Cardiac atrium fibroblast (primary cell): ENCODE data around the gene PTPRD. TPM values are rescaled to one million over a fixed set of nuclear protein-coding genes. Genes with fewer than 3 reads are reported as not detected.

Experiments
- total RNA-seq: library from RNA; depleted of rRNA; stranded (reverse); fragments of >200 nt; gene quantifications from 2 replicates; pipeline ENCODE4 v1.2.3, GENCODE V29; 2015

PTPRD gene
- 0.90 and 1.8 TPM in 2 replicates for total RNA-seq

DNA sequence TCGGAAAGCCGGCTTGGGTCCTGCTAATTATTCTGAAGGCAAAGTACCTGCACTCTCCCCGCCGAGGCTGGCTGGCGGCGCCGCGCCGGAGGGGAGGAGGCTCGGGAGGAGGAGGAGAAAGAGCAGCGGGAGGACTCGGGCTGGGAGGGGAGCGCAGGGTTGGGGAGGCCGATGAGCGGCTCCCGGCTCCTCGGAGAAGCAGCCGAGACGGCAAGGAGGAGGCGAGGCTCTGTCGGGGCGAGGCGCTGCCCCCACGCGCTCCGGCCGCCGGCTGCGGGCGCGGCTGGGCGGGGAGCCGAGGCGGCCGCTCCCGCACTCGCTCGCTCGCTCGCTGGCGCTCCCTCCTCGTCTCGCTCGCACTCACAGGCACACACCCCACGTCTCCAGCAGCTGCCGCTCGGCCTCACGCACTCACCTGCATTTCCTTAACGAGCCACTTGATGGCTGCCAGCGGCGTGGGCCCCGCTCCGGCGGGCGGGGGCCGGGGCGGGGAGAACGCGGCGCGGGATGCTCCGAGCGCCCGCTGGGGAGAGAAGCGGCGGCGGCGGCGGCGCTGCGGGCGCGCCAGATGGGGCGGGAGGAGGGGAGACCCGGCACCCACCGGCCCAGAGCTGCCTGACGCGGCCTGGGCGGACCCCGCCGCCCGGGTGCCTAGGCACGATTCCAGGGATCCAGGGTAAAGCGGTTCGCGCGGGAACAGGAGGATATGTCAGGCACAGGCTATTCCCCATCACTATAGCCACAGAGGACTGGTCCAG, at the start of gene PTPRD:
Gene PTPRD, minus strand, starts transcription at position 362 of the 758 bp plus-strand sequence.

